Skeletal muscle satellite cell (primary cell): ENCODE data around the gene NQO1.
A peak's percentile ranks its signal among the peaks of the same experiment; 100 is the strongest.

Source experiments
- H3K27me3 ChIP-seq: 2 replicates; pipeline ENCODE4 v1.7.0; 2013; ENCODE audit warnings: low read length; ENCODE audit not compliant: control insufficient read depth, insufficient read depth
- H3K36me3 ChIP-seq: 2 replicates; pipeline ENCODE4 v1.7.0; 2013; ENCODE audit warnings: mild to moderate bottlenecking, control low read depth, low read length; ENCODE audit not compliant: insufficient read depth
- H3K4me1 ChIP-seq: 2 replicates; pipeline ENCODE4 v1.7.0; 2013; ENCODE audit warnings: low read length; ENCODE audit not compliant: control insufficient read depth, insufficient read depth
- H3K4me2 ChIP-seq: 2 replicates; pipeline ENCODE4 v1.7.0; 2013; ENCODE audit warnings: mild to moderate bottlenecking, low read length
- H3K4me3 ChIP-seq: 2 replicates; pipeline ENCODE4 v1.7.0; 2013; ENCODE audit warnings: low read length
- H3K9ac ChIP-seq: 2 replicates; pipeline ENCODE4 v1.7.0; 2013; ENCODE audit warnings: mild to moderate bottlenecking, low read depth, low read length, moderate library complexity
- H3K9me3 ChIP-seq: replicated peaks from 2 replicates; pipeline ENCODE4 v1.7.0; 2013; ENCODE audit warnings: mild to moderate bottlenecking, control low read depth, low read length

The NQO1 gene

DNA sequence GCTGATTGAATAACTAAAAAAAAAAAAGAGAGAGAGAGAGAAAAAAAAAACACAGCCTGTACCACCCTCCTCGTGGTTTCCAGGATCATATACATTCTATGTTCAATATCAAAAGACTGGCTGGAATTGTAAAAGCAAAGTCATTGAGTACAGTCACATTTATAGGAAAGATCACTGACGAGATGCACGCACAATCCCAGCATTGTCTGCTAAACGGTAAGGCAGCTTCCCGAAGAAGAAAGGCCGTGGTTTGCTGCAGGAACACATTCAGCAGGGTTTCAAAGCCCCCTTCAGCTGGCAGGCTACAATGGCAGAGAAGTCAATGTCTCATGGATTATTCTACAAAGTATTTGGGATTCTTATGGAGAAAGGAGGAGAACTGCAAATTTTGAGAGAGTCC, 9.3 kb downstream of the NQO1 start:
- H3K4me3 ChIP-seq: no peak overlapping the region
- no peak overlapping the region for H3K4me2 ChIP-seq
- no peaks in the 10 kb centered on the region for H3K27me3 ChIP-seq
- peaks cover 10% of the 10 kb centered on the region for H3K4me1 ChIP-seq
- no peaks in the 10 kb centered on the region for H3K9me3 ChIP-seq
- H3K36me3 ChIP-seq: peaks cover 75% of the 10 kb centered on the region
- H3K9ac ChIP-seq: no peak overlapping the region

DNA sequence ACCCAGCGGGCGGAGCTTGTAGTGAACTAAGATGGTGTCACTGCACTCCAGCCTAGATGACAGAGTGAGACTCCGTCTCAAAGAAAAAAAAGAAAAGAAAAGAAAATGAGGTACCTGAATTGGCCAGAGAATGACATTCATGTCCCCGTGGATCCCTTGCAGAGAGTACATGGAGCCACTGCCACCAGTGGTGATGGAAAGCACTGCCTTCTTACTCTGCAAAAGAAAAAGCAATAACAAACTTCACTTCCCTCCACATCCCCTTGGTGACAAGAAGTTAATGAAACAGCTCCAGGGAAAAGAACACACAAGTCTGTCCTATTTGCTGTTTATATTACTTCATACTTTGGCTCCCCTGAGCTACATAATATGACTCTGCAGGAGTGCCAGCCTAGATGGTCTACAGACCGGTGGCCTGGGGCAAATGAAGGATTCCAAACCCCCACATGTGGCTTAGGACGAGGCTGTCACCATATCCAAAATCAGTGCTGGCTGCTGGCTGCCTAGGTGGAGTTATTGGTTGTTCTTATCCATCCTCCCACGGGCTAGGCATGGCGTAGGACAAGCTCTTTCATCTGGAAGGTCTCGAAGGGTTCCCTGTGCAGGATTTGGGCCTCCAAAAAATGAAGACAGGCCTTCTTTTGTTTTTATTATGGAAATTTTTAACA, 13.3 kb downstream of the NQO1 start:
- Histone ChIP-seq H3K27me3 (no peaks in the 10 kb centered on the region), H3K36me3 (peaks cover 78% of the 10 kb centered on the region)

DNA sequence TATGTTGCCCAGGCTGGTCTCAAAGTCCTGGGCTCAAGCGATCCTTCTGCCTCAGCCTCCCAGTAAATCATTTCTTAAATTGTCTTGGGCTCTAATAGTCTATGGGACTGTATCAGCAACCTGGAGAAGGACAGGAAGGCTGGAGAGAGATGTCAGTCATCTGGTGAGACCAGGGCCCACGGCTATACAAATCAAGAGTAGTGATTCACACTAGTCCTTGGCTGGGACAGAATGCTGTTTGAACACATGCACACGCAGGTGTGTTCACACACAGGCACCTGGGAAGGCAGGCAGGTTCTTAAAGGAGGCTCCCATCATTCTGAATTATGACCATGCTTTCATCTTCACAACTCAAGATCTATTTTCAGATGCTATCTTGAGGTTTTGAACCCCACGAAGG, 14.1 kb downstream of the NQO1 start:
- Histone ChIP-seq H3K27me3 (no peaks in the 10 kb centered on the region), H3K4me2 (peak overlapping the region; percentile 2), H3K9me3 (no peaks in the 10 kb centered on the region), H3K4me1 (peaks cover 26% of the 10 kb centered on the region), H3K4me3 (no peak overlapping the region), H3K36me3 (peaks cover 78% of the 10 kb centered on the region), H3K9ac (no peak overlapping the region)

More for the DNA sequence above, 13.3 kb downstream of the NQO1 start:
- Histone ChIP-seq H3K4me1 (peaks cover 26% of the 10 kb centered on the region), H3K4me2 (no peak overlapping the region), H3K9me3 (no peaks in the 10 kb centered on the region), H3K9ac (no peak overlapping the region), H3K4me3 (no peak overlapping the region)

DNA sequence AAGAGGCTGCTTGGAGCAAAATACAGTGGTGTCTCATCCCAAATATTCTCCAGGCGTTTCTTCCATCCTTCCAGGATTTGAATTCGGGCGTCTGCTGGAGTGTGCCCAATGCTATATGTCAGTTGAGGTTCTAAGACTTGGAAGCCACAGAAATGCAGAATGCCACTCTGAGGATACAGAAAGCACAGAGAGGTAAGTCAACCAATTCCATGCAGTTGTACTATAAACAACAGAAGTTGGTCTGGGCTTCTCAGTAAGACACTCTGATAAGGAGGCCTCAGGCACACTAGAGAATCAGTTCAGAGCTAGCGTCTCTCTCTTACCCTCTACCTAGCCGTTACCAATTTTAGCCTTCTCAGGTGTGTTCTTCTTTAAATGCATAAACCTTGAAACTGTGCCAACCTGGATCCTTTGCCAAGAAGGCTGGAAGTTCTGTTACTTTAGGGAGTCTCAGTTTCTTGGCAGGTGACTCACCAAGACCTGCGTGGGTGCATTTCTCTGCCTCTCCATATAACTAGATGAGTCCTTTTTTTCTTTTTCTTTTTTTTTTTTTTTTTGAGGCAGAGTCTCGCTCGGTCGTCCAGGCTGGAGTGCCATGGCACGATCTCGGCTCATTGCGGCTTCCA, 15.1 kb downstream of the NQO1 start:
- no peaks in the 10 kb centered on the region for H3K27me3 ChIP-seq
- no peaks in the 10 kb centered on the region for H3K9me3 ChIP-seq
- H3K36me3 ChIP-seq: peaks cover 77% of the 10 kb centered on the region
- H3K4me1 ChIP-seq: peaks cover 26% of the 10 kb centered on the region
- no peak overlapping the region for H3K4me3 ChIP-seq
- H3K9ac ChIP-seq: peak overlapping the region; percentile 19
- H3K4me2 ChIP-seq: peak overlapping the region; percentile 2

DNA sequence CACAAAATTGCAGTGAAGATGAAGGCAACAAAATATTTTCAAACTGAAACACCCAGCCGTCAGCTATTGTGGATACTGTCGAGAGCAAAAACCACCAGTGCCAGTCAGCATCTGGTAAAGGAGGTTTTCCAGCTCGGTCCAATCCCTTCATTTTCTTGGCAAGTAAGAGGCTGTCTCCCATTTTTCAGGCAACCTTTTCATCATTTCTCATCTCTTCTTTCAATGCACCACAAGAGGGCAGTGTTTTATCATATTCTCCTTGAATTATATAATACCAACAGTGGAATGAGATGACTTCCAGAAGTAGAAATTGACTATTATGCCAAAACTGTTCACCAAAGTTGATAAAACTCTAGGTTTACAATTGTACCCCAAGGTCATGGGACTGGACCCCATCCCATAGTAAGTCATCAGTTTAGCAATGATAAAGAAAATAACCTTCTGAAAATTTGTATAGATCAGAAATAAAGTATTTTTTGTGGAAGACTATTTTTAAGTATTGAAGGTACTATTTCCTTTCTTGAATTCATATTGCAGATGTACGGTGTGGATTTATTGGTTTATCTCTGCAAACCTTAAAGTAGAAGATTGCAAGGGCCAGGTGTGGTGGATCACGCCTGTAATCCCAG, 16.8 kb downstream of the NQO1 start:
- Histone ChIP-seq H3K9me3 (no peaks in the 10 kb centered on the region), H3K4me2 (no peak overlapping the region), H3K27me3 (no peaks in the 10 kb centered on the region), H3K9ac (no peak overlapping the region), H3K4me1 (peaks cover 26% of the 10 kb centered on the region), H3K36me3 (peaks cover 70% of the 10 kb centered on the region), H3K4me3 (no peak overlapping the region)

DNA sequence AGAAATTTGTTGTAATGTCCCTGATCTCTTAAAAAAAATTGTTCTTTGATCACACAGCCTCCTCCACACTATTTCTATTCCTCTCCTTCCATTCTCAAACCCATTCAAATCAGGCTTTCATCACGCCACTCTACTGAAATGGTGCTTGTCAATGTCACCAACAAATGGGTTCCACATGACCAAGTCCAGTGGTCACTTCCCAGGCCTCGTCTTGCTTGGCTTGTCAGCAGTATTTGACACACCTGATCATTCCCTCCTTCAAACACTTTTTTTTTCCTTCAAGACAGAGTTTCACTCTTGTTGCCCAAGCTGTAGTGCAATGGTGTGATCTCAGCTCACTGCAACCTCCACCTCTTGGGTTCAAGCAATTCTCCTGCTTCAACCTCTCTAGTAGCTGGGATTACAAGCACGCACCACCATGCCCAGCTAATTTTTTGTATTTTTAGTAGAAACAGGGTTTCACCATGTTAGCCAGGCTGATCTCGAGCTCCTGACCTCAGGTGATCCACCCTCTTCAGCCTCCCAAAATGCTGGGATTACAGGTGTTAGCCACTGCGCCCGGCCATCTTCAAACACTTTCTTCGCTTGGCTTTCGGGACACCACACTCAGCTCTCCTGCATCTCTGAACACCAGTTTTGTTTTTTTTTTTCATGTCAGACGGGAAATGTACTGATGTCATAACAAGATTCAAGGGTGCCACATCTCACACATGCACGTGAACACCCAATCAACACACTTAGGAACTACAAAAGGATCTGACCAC, 18.3 kb downstream of the NQO1 start:
- Histone ChIP-seq H3K4me3 (no peak overlapping the region), H3K4me2 (no peak overlapping the region), H3K9me3 (no peaks in the 10 kb centered on the region), H3K36me3 (peaks cover 66% of the 10 kb centered on the region), H3K4me1 (peaks cover 23% of the 10 kb centered on the region), H3K9ac (no peak overlapping the region), H3K27me3 (no peaks in the 10 kb centered on the region)

DNA sequence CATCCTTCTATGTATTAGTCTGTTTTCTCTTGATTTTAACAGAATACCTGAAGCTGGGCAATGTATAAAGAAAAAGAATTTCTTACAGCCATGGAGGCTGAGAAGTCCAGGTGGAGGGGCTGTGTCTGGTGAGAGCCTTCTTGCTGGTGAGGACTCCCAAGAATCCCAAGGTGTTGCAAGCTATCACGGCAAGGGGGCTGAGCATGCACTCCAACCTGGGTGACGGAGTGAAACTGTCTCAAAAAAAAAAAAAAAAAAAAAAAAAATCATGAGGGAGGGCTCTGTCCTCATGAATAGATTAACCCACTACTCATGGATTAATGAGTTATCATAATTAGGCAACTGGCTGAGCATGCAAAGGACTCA, 19.4 kb downstream of the NQO1 start:
- Histone ChIP-seq H3K9me3 (no peaks in the 10 kb centered on the region), H3K27me3 (no peaks in the 10 kb centered on the region), H3K4me1 (peaks cover 15% of the 10 kb centered on the region)

DNA sequence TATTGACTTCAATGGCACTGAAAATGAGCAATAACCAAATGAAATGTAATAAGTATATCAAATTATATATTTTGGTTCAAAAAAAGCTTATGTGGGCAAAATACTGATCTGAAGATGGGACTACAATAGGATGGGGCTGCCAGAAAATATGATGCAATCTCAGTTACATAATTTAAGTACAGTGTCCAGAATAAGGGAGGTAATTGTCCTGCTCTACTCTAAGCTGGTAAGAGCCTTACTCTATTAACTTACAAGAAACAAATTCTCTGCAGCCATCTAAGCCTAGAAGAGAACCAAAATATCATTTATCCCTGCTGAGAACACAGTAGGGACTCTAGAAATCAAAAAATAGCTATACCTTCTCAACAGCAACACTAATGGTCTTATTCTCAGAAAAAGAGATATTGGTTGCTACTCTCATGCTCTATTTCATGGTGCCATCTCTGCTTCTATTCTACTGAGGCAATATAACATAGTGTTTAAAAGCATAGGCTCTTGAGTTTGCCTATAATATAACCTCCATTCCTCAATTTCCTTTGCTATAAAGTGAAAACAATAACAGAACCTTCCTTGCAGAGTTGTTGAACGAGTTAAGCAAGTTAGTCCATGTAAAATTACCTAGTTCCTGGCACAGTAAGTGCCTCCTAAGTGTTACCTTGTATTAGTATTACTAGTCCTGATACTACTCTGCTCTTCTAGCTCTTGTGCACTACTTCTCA, 19.9 kb downstream of the NQO1 start:
- Histone ChIP-seq H3K27me3 (no peaks in the 10 kb centered on the region), H3K9ac (no peak overlapping the region), H3K4me2 (no peak overlapping the region), H3K4me3 (no peak overlapping the region), H3K36me3 (peaks cover 65% of the 10 kb centered on the region), H3K4me1 (peaks cover 10% of the 10 kb centered on the region), H3K9me3 (no peaks in the 10 kb centered on the region)

More for the DNA sequence above, 19.4 kb downstream of the NQO1 start:
- Histone ChIP-seq H3K36me3 (peaks cover 65% of the 10 kb centered on the region), H3K9ac (no peak overlapping the region), H3K4me2 (no peak overlapping the region), H3K4me3 (no peak overlapping the region)

DNA sequence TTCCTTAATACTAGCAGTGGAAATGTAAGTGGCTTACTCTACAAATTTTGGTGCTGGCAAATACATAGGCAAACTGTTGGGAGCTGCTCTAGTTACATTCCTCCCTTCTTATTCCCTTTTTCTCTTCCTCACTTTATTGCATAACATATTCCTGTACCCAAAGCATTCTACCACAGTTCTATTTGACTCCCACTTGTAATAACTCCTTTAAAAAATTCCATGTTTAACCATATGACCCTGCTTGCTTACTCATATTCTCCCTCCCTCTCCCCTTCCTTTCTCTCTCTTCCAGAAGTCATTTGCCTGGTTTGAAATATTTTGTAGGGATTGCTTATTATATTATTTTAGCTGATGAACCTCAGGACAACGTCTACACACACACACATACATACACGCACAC, 22.7 kb downstream of the NQO1 start:
- no peaks in the 10 kb centered on the region for H3K9me3 ChIP-seq
- H3K9ac ChIP-seq: no peak overlapping the region
- H3K36me3 ChIP-seq: peaks cover 59% of the 10 kb centered on the region
- H3K27me3 ChIP-seq: no peaks in the 10 kb centered on the region
- no peaks in the 10 kb centered on the region for H3K4me1 ChIP-seq
- H3K4me3 ChIP-seq: no peak overlapping the region
- no peak overlapping the region for H3K4me2 ChIP-seq

DNA sequence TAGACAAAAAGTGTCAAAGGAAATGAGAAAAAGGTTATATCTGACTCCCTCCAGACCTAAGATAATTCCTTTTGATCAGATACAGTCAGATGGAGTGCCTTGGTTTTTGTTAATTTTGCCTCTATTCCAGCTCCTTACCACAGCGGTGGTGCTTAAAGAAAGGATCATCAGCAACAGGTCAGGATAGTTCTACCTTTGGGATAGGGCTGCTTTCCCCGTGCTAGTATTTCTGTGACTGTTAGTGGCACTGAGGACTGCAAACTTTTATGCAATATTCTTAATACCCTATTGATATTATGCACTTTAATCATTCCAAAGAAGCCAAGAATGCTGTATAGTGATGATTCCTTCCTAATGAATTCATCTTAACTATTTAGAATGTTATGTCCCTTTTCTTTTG, 24.5 kb downstream of the NQO1 start:
- no peak overlapping the region for H3K4me2 ChIP-seq
- no peaks in the 10 kb centered on the region for H3K9me3 ChIP-seq
- H3K36me3 ChIP-seq: peaks cover 54% of the 10 kb centered on the region
- H3K27me3 ChIP-seq: no peaks in the 10 kb centered on the region
- H3K4me3 ChIP-seq: no peak overlapping the region
- no peak overlapping the region for H3K9ac ChIP-seq
- no peaks in the 10 kb centered on the region for H3K4me1 ChIP-seq

DNA sequence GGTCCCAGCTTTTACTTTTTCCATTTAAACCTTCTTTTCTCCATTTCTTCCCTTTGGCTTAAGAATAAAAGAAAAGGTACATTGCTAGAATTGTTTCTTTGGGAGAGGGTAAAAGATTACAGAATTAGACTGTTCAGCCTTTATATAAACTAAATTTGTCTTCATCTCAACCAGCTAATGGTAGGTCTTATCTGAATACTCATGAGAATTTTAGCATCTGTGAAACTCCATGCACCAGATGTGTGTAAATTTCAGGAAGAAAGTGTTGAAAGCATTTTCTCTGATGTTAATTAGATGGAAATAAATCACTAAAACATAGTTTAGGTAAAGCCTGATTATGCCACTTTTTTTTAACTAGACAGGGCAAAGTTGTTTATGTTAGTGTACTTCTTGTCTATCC, 24.9 kb downstream of the NQO1 start:
- no peaks in the 10 kb centered on the region for H3K27me3 ChIP-seq
- no peak overlapping the region for H3K4me3 ChIP-seq
- H3K4me2 ChIP-seq: no peak overlapping the region
- no peaks in the 10 kb centered on the region for H3K9me3 ChIP-seq
- no peak overlapping the region for H3K9ac ChIP-seq
- H3K4me1 ChIP-seq: no peaks in the 10 kb centered on the region
- H3K36me3 ChIP-seq: peaks cover 54% of the 10 kb centered on the region
